CD14-positive monocyte (primary cell): ENCODE data around the gene TSN. TPM values are rescaled to one million over a fixed set of nuclear protein-coding genes. Genes with fewer than 3 reads are reported as not detected.
A peak's percentile ranks its signal among the peaks of the same experiment; 100 is the strongest.
"Not testable (repeated sequence)": the region's sequence is repeated elsewhere in the genome, so short reads cannot be mapped to it uniquely, and the experiment has no call there.

Experiments used
- DNase-seq, 3 donors: peaks; one replicate each; pipeline ENCODE4 v3.0.0-alpha.2; 2011 to 2022
- H2AFZ ChIP-seq: 2 replicates; pipeline ENCODE4 v1.6.0; 2012; ENCODE audit warnings: mild to moderate bottlenecking, low read depth, low read length, inconsistent platforms; ENCODE audit not compliant: insufficient read depth, poor library complexity, severe bottlenecking
- H3K27ac ChIP-seq, 2 donors: 1 replicate in 1 of 2; 2 replicates in 1 of 2; pipeline ENCODE4 v1.5.1; 2012 to 2013; ENCODE audit warnings: low read length in 2 of 2, control low read depth in 1 of 2, inconsistent platforms in 1 of 2, low read depth in 1 of 2, mild to moderate bottlenecking in 1 of 2
- H3K27me3 ChIP-seq, 2 donors: one replicate each; pipeline versions ENCODE4 v1.6.0 to v1.6.1; 2011 to 2013; ENCODE audit warnings: low read length in 2 of 2; ENCODE audit not compliant: control insufficient read depth in 2 of 2, insufficient read depth in 2 of 2
- H3K36me3 ChIP-seq, 2 donors: replicated peaks in 1 of 2; 1 replicate in 1 of 2; 2 replicates in 1 of 2; pipeline versions ENCODE4 v1.5.1 to v1.6.1; 2012 to 2013; ENCODE audit warnings: low read length in 2 of 2, control low read depth in 1 of 2, inconsistent platforms in 1 of 2, mild to moderate bottlenecking in 1 of 2; ENCODE audit not compliant: insufficient read depth in 2 of 2, control insufficient read depth in 1 of 2
- H3K4me1 ChIP-seq, 2 donors: 1 replicate in 1 of 2; 2 replicates in 1 of 2; pipeline versions ENCODE4 v1.5.1 to v1.6.1; 2012 to 2013; ENCODE audit warnings: low read length in 2 of 2, control low read depth in 1 of 2, inconsistent platforms in 1 of 2, mild to moderate bottlenecking in 1 of 2, moderate library complexity in 1 of 2; ENCODE audit not compliant: insufficient read depth in 2 of 2, control insufficient read depth in 1 of 2
- H3K4me2 ChIP-seq: replicated peaks from 2 replicates; pipeline ENCODE3; 2012; ENCODE audit warnings: low read length, moderate library complexity, mild to moderate bottlenecking; ENCODE audit not compliant: poor library complexity, severe bottlenecking; ENCODE audit errors: extremely low read depth
- H3K4me3 ChIP-seq, 3 experiments: fragments of 200-600 bp in 1 of 3; sonication (generic) in 1 of 3; replicated peaks in 1 of 3; 1 replicate in 2 of 3; 2 replicates in 1 of 3; pipeline ENCODE4 v1.5.1; 2011 to 2013; ENCODE audit warnings: low read length in 3 of 3, mild to moderate bottlenecking in 3 of 3, control low read depth in 2 of 3, low read depth in 2 of 3, inconsistent platforms in 1 of 3, moderate library complexity in 1 of 3
- H3K79me2 ChIP-seq: 2 replicates; pipeline ENCODE4 v1.6.0; 2012; ENCODE audit warnings: mild to moderate bottlenecking, control low read depth, inconsistent platforms, low read length, moderate library complexity; ENCODE audit not compliant: insufficient read depth
- H3K9ac ChIP-seq: 2 replicates; pipeline ENCODE4 v1.6.0; 2017; ENCODE audit warnings: low read length, mild to moderate bottlenecking; ENCODE audit not compliant: insufficient read depth, poor library complexity, severe bottlenecking
- H3K9me3 ChIP-seq, 2 donors: replicated peaks in 1 of 2; 1 replicate in 1 of 2; 2 replicates in 1 of 2; pipeline versions ENCODE4 v1.5.1 to v1.6.1; 2012 to 2013; ENCODE audit warnings: low read length in 2 of 2, control low read depth in 1 of 2; ENCODE audit not compliant: control insufficient read depth in 1 of 2, insufficient read depth in 1 of 2
- H4K20me1 ChIP-seq: 2 replicates; pipeline ENCODE4 v1.6.0; 2012; ENCODE audit warnings: mild to moderate bottlenecking, low read length, control low read depth, moderate library complexity; ENCODE audit not compliant: insufficient read depth
- H3K27ac Mint-ChIP-seq, 7 donors: one replicate each; pipeline ENCODE4 v1.8.0; 2020; ENCODE audit warnings: mild to moderate bottlenecking in 7 of 7, mixed read lengths in 7 of 7, moderate library complexity in 6 of 7, inconsistent platforms in 2 of 7
- H3K27me3 Mint-ChIP-seq, 3 donors: one replicate each; pipeline ENCODE4 v1.8.0; 2021 to 2022; ENCODE audit warnings: low read depth in 3 of 3, mild to moderate bottlenecking in 3 of 3, mixed read lengths in 3 of 3, moderate library complexity in 3 of 3, inconsistent platforms in 1 of 3
- H3K36me3 Mint-ChIP-seq, 2 donors: one replicate each; pipeline ENCODE4 v1.8.0; 2020; ENCODE audit warnings: mixed read lengths in 2 of 2, inconsistent platforms in 1 of 2, mild to moderate bottlenecking in 1 of 2
- H3K4me1 Mint-ChIP-seq: one replicate; pipeline ENCODE4 v1.8.0; 2020; ENCODE audit warnings: mild to moderate bottlenecking, mixed read lengths
- H3K4me3 Mint-ChIP-seq, 2 donors: one replicate each; pipeline ENCODE4 v1.8.0; 2020; ENCODE audit warnings: mild to moderate bottlenecking in 2 of 2, mixed read lengths in 2 of 2, moderate library complexity in 1 of 2
- H3K9me3 Mint-ChIP-seq, 7 donors: one replicate each; pipeline ENCODE4 v1.8.0; 2020 to 2022; ENCODE audit warnings: mixed read lengths in 7 of 7, mild to moderate bottlenecking in 6 of 7, moderate library complexity in 6 of 7, inconsistent platforms in 2 of 7
- CTCF ChIP-seq: fragments of 200-600 bp; IDR thresholded peaks from one replicate; pipeline ENCODE4 v1.8.0; 2022; ENCODE audit warnings: antibody characterized with exemption, mild to moderate bottlenecking
- WGBS: methylation state at CpG from one replicate; pipeline ENCODE4 v1.1.5; 2013; ENCODE audit warnings: missing lambda C conversion rate; ENCODE audit not compliant: insufficient coverage; 5-methylcytosine and 5-hydroxymethylcytosine counted together
- intact Hi-C, 2 donors: fragments of 100-400 bp; cut with micrococcal nuclease; formaldehyde crosslinking; loops; one replicate each; pipeline versions ENCODE4 v1.15.0 to v1.15.1; 2023
- polyA plus RNA-seq, 3 donors: library from polyadenylated mRNA; depleted of rRNA in 1 of 3; unstranded in 2 of 3; stranded (reverse) in 1 of 3; fragments of 300-500 nt in 2 of 3; fragments of >200 nt in 1 of 3; fragmentation: Illumina TruSeq in 2 of 3; gene quantifications; 1 replicate in 2 of 3; 2 replicates in 1 of 3; pipeline ENCODE4 v1.2.3, GENCODE V29; 2012 to 2021

The TSN gene
- polyA plus RNA-seq, 3 donors: 12.2 to 66.5 (median 65.5) TPM

GRCh38 chr2:121815216-121815615 lies 59.8 kb downstream of the TSN start:
- Mint-ChIP-seq H3K27ac (peak overlapping the region in 1 of 7 donors; percentile 56), H3K9me3 (peaks cover 0 to 7% (median 2%) of the 10 kb centered on the region in 7 donors), H3K27me3 (peaks cover 0 to 6% (median 4%) of the 10 kb centered on the region in 3 donors), H3K4me1 (peaks cover 6% of the 10 kb centered on the region), H3K4me3 (no peak overlapping the region), H3K36me3 (no peaks in the 10 kb centered on the region)
- H3K9ac ChIP-seq: no peak overlapping the region
- no peaks in the 10 kb centered on the region for H3K27me3 ChIP-seq
- H3K4me3 ChIP-seq: no peak overlapping the region
- no peak overlapping the region for H3K27ac ChIP-seq
- no peaks in the 10 kb centered on the region for H3K9me3 ChIP-seq
- intact Hi-C loops: no loop called here
- WGBS: 74% methylated on average over 6 of the region's 8 CpGs
- no peaks in the 10 kb centered on the region for H3K4me1 ChIP-seq
- no peak overlapping the region for H2AFZ ChIP-seq
- no peak for TF ChIP-seq CTCF
- H3K79me2 ChIP-seq: no peaks in the 10 kb centered on the region
- no peaks in the 10 kb centered on the region for H3K36me3 ChIP-seq
- no peak for DNase-seq
- no peaks in the 10 kb centered on the region for H4K20me1 ChIP-seq
- H3K4me2 ChIP-seq: no peak overlapping the region

GRCh38 chr2:121816797-121817196 lies 61.3 kb downstream of the TSN start:
- Mint-ChIP-seq H3K36me3 (no peaks in the 10 kb centered on the region), H3K27me3 (peaks cover 0 to 4% (median 3%) of the 10 kb centered on the region in 3 donors), H3K9me3 (peaks cover 0 to 7% (median 2%) of the 10 kb centered on the region in 7 donors), H3K27ac (no peak overlapping the region), H3K4me3 (no peak overlapping the region), H3K4me1 (peaks cover 6% of the 10 kb centered on the region)
- 93% methylated on average over 4 of the region's 7 CpGs for WGBS
- no peak for DNase-seq
- intact Hi-C loops: no loop called here
- H3K4me3 ChIP-seq: no peak overlapping the region
- no peak overlapping the region for H3K4me2 ChIP-seq
- no peak overlapping the region for H3K9ac ChIP-seq
- no peak overlapping the region for H3K27ac ChIP-seq
- no peak overlapping the region for H2AFZ ChIP-seq
- no peaks in the 10 kb centered on the region for H3K9me3 ChIP-seq
- H3K27me3 ChIP-seq: no peaks in the 10 kb centered on the region
- H3K36me3 ChIP-seq: no peaks in the 10 kb centered on the region
- TF ChIP-seq CTCF: no peak
- H3K4me1 ChIP-seq: no peaks in the 10 kb centered on the region
- no peaks in the 10 kb centered on the region for H4K20me1 ChIP-seq
- H3K79me2 ChIP-seq: no peaks in the 10 kb centered on the region

- H3K4me2 ChIP-seq, H3K79me2 ChIP-seq, intact Hi-C loops, H3K27me3 Mint-ChIP-seq, H3K36me3 ChIP-seq, H3K27ac ChIP-seq, DNase-seq, H3K27me3 ChIP-seq, H3K36me3 Mint-ChIP-seq, H2AFZ ChIP-seq, H3K9me3 Mint-ChIP-seq, H3K4me3 ChIP-seq, H3K9me3 ChIP-seq, H3K9ac ChIP-seq, H3K4me1 ChIP-seq, H3K4me1 Mint-ChIP-seq, H3K27ac Mint-ChIP-seq, H3K4me3 Mint-ChIP-seq, H4K20me1 ChIP-seq: not testable (repeated sequence)
- WGBS: no CpG with 5 or more reads among the region's 1 CpG
Observed at GRCh38 chr2:121817304-121817703, 61.9 kb downstream of the TSN start.
